Measurements from ENCODE around the gene SLC6A7. TPM values are rescaled to one million over a fixed set of nuclear protein-coding genes. Genes with fewer than 3 reads are reported as not detected.

SLC6A7 gene
- total RNA-seq, 1 donor from 2014 or later = not detected

DNA sequence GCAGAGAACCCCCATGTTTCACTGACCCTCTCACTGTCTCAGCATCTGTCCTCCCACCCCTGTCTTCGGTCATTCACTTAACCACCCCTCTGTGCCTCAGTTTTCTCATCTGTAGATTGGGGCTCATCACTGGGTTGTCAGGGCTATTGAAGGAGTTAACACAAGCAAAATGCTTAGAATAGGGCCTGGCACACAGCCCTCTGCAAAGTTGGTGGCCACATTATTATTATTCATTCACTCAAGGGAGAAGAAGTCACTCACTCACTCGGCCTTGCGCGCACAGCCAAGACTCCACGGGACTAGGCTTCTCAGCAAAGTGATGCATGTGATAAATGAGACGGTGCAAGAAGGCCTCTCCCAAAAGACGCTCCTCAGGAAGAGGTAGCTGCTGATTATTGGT, 42.2 kb upstream of the SLC6A7 start:
- no peak for DNase-seq
- TF ChIP-seq, protein P1, sequence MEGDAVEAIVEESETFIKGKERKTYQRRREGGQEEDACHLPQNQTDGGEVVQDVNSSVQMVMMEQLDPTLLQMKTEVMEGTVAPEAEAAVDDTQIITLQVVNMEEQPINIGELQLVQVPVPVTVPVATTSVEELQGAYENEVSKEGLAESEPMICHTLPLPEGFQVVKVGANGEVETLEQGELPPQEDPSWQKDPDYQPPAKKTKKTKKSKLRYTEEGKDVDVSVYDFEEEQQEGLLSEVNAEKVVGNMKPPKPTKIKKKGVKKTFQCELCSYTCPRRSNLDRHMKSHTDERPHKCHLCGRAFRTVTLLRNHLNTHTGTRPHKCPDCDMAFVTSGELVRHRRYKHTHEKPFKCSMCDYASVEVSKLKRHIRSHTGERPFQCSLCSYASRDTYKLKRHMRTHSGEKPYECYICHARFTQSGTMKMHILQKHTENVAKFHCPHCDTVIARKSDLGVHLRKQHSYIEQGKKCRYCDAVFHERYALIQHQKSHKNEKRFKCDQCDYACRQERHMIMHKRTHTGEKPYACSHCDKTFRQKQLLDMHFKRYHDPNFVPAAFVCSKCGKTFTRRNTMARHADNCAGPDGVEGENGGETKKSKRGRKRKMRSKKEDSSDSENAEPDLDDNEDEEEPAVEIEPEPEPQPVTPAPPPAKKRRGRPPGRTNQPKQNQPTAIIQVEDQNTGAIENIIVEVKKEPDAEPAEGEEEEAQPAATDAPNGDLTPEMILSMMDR (IDR thresholded peaks at IDR 0.05) = no peak
- Histone ChIP-seq H3K9me3 (no peaks in the 10 kb centered on the region), H3K27me3 (no peaks in the 10 kb centered on the region), H3K36me3 (peaks cover 5% of the 10 kb centered on the region), H3K4me3 (no peak overlapping the region), H3K27ac (no peak overlapping the region), H3K4me1 (peaks cover 20% of the 10 kb centered on the region)
- ATAC-seq = no peak
- intact Hi-C loops (cut with DNase I) = no loop called here

DNA sequence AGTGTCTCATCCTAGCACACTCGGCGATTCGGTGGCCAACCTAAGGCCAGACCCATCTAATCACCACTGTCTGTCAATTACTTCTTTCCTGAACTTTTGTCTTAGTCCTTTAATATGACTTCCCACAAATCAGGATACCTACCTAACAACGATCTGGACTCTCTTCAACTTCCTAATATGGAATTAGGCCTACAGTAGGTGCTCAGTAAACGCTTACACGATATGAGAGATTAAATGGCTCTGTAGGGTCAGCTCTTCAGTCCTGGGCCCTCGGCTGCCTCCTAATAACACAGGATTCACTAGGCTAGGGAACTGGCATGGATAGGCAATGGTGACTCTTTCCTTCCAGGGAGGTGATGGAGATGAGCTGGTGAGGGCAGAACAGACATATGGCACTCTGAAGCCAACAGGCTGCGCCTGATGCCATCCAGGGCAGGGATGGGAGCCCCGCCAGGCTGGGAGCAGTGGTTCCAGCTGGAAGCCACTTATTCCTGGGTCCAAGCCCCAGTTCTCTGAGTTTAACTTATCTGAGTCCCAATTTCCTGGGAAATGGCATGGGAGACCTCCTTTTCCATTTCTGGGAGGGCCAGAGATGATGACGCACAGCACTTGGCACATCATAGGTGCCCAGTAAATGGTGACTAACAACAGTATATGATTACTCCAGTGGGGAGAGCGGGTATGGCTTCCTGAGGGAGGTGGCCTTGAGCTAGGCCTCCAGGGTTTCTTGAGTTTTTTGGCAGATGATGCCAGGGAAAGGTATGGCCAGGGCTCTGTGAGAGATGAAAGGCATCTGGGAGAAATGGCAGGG, 41.5 kb upstream of the SLC6A7 start:
- intact Hi-C loops (cut with DNase I) = no loop called here
- no peak for ATAC-seq

DNA sequence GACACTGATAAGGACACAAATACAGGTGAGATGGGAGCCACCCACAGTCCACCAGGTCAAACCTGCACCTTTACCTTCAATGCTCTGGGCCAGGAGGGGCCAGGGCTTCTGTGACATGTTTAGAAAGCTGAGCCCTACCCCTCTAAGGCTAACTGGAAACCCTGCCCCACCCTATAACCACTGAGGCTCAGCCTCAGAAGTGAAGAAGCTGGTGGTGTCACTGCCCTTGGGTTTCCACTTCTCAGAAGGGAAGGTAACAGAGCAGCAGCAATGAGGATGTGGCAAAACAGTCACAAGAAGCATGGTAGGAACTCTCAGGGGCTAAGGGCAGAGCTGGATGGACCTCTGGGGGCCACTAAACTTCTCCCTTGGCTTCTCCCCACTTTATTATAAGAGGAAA, 40.2 kb upstream of the SLC6A7 start:
- ATAC-seq (no peak), DNase-seq (no peak)
- Histone ChIP-seq H3K4me3 (no peak overlapping the region), H3K4me1 (peaks cover 9% of the 10 kb centered on the region), H3K9me3 (no peaks in the 10 kb centered on the region), H3K27me3 (peaks cover 6% of the 10 kb centered on the region), H3K27ac (peak overlapping the region; percentile 8), H3K36me3 (peaks cover 5% of the 10 kb centered on the region)
- TF ChIP-seq, protein P1 (IDR thresholded peaks at IDR 0.05) = no peak
- intact Hi-C loops (cut with DNase I) = no loop called here

More for the DNA sequence above, 41.5 kb upstream of the SLC6A7 start:
- Histone ChIP-seq H3K4me3 (no peak overlapping the region), H3K9me3 (no peaks in the 10 kb centered on the region), H3K27ac (peak overlapping the region; percentile 42), H3K27me3 (no peaks in the 10 kb centered on the region), H3K4me1 (peaks cover 15% of the 10 kb centered on the region), H3K36me3 (peaks cover 5% of the 10 kb centered on the region)
- TF ChIP-seq, protein P1 (IDR thresholded peaks at IDR 0.05) = no peak
- DNase-seq = no peak

DNA sequence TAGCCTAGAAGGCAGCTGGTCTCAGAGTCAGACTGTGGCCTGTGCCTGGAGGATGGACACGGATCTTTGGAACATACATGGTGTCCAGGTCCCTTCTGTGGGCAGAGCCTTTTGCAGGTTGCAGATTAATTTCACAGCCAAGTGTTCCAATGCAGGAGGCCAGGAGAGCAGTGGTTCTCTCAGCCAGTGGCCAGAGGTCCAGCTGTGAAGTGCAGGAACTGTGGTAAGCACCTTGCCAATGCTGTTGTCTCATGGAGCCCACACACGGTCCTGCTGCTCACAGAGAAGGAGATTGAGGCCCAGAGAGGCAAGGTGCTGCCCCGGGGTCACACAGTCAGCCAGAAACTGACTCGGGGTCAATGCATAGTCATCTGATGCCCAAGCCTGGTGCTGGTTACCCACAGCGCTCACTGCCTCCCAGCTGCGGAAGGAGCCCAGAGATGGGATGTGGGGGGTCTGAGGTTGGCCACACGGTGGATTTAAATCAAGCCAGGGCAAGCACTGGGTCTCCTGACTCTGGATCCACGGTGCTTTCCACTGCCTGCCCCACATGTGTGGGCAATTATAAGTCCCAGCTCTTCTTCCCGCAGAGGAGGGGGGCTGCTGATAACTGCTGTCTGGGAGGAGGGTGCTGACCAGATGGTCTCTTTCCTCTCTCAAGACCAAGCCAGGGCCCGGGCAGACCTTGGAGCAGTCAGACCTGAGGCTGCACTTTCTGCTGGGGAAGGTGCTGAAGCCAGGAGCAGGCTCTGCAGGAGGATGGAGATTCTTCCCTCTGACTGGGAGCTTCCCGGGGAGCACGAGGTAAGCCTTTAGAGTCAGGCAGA, 37.0 kb upstream of the SLC6A7 start:
- Histone ChIP-seq H3K27ac (peak overlapping the region; percentile 77), H3K36me3 (peaks cover 5% of the 10 kb centered on the region), H3K9me3 (no peaks in the 10 kb centered on the region), H3K4me3 (peak overlapping the region; percentile 56), H3K4me1 (no peaks in the 10 kb centered on the region), H3K27me3 (peaks cover 6% of the 10 kb centered on the region)
- intact Hi-C loops (cut with DNase I) = no loop called here
- TF ChIP-seq, protein P1 (IDR thresholded peaks at IDR 0.05) = no peak
- DNase-seq (no peak), ATAC-seq (no peak)

DNA sequence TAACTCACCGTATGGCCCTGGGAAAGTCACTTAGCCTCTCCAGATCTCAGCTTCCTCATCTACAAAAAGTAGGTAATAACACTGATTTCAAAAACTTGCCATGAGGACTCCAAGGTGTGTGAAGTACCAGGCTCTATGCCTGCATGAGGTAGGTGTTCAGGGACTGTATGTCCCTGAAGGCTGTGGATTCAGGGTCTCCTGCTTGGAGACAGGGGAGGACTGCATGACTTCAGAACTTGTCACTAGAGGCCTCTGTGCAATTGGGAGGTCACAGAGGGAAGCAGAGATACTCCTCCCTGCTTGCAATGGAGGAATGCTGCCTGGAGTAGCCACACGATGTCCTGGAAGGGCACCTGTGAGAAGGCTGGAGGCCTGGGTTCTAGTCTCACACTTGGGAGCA, 36.4 kb upstream of the SLC6A7 start:
- H3K4me1 ChIP-seq = no peaks in the 10 kb centered on the region
- DNase-seq (no peak), ATAC-seq (no peak)
- H3K27me3 ChIP-seq = peaks cover 6% of the 10 kb centered on the region
- H3K27ac ChIP-seq = peak overlapping the region; percentile 77
- H3K36me3 ChIP-seq = peaks cover 5% of the 10 kb centered on the region
- H3K9me3 ChIP-seq = no peaks in the 10 kb centered on the region
- intact Hi-C loops (cut with DNase I) = no loop called here
- TF ChIP-seq, protein P1 (IDR thresholded peaks at IDR 0.05) = no peak
- peak overlapping the region; percentile 56 for H3K4me3 ChIP-seq

Measured in upper lobe of right lung (tissue), 1 donor.